Lower lobe of right lung (tissue), 2 donors: ENCODE data around the gene MEGF11. TPM values are rescaled to one million over a fixed set of nuclear protein-coding genes. Genes with fewer than 3 reads are reported as not detected.
"Not testable (repeated sequence)": the region's sequence is repeated elsewhere in the genome, so short reads cannot be mapped to it uniquely, and the experiment has no call there.

ENCODE experiments used
- ATAC-seq, 2 donors: fragments of 200-7000 bp; cut with Tn5 transposase; one replicate each; pipeline ENCODE4 v1.9.1; 2020 to 2022; ENCODE audit warnings: mild to moderate bottlenecking in 2 of 2, moderate library complexity in 2 of 2
- DNase-seq: peaks from one replicate; pipeline ENCODE4 v3.0.0-alpha.2; 2020
- H3K27ac ChIP-seq: fragments of 200-600 bp; one replicate; pipeline ENCODE4 v1.8.0; 2022
- H3K27me3 ChIP-seq: fragments of 200-600 bp; one replicate; pipeline ENCODE4 v1.8.0; 2022; ENCODE audit warnings: low read depth
- H3K36me3 ChIP-seq: fragments of 200-600 bp; one replicate; pipeline ENCODE4 v1.8.0; 2022; ENCODE audit warnings: mild to moderate bottlenecking
- H3K4me1 ChIP-seq: fragments of 200-600 bp; one replicate; pipeline ENCODE4 v1.8.0; 2022
- H3K4me3 ChIP-seq: fragments of 200-600 bp; one replicate; pipeline ENCODE4 v1.8.0; 2022; ENCODE audit warnings: mild to moderate bottlenecking
- H3K9me3 ChIP-seq: fragments of 200-600 bp; one replicate; pipeline ENCODE4 v1.8.0; 2022
- CTCF ChIP-seq: fragments of 200-600 bp; IDR thresholded peaks from one replicate; pipeline ENCODE4 v1.8.0; 2022; ENCODE audit warnings: antibody characterized with exemption, mild to moderate bottlenecking
- intact Hi-C: fragments of 100-400 bp; cut with DNase I; formaldehyde crosslinking; loops from one replicate; pipeline ENCODE4 v1.11.0; 2022
- total RNA-seq: library from RNA; stranded (reverse); fragmentation: NEBNext Ultra II Directional; extraction: Animal tissue kit (Norgen Biotek cat#: 25700); gene quantifications from one replicate; pipeline ENCODE4 v1.2.1, GENCODE V29; 2021
- donor health status: DM: no; HTN: yes; CAD: no; lungs with severe emphysema.

MEGF11 gene
- total RNA-seq, 1 donor from 2014 or later, result not detected

- peak overlapping the region; percentile 91 for H3K27ac ChIP-seq
- ATAC-seq, result no peak
These were observed 384.9 kb downstream of the MEGF11 start for GRCh38 chr15:65868546-65869125.

GRCh38 chr15:65867933-65868332 lies 385.6 kb downstream of the MEGF11 start:
- H3K27ac ChIP-seq, ATAC-seq, H3K36me3 ChIP-seq, H3K27me3 ChIP-seq, H3K4me3 ChIP-seq, DNase-seq, H3K9me3 ChIP-seq, intact Hi-C loops: not testable (repeated sequence)
- H3K4me1 ChIP-seq, result peaks cover 27% of the 10 kb centered on the region

More at GRCh38 chr15:65868546-65869125, 384.9 kb downstream of the MEGF11 start:
- H3K36me3 ChIP-seq, result no peaks in the 10 kb centered on the region
- intact Hi-C loops, result no loop called here
- peaks cover 32% of the 10 kb centered on the region for H3K4me1 ChIP-seq
- no peaks in the 10 kb centered on the region for H3K27me3 ChIP-seq
- peak overlapping the region; percentile 74 for H3K4me3 ChIP-seq
- no peak for DNase-seq
- TF ChIP-seq CTCF, result no peak
- no peaks in the 10 kb centered on the region for H3K9me3 ChIP-seq

- ATAC-seq, result no peak
- no peak for TF ChIP-seq CTCF
- H3K27ac ChIP-seq, result no peak overlapping the region
- no peak overlapping the region for H3K4me3 ChIP-seq
- H3K36me3 ChIP-seq, result no peaks in the 10 kb centered on the region
- no peaks in the 10 kb centered on the region for H3K27me3 ChIP-seq
- DNase-seq, result no peak
- no peaks in the 10 kb centered on the region for H3K9me3 ChIP-seq
- peaks cover 21% of the 10 kb centered on the region for H3K4me1 ChIP-seq
- intact Hi-C loops, result no loop called here
These were observed 386.3 kb downstream of the MEGF11 start for GRCh38 chr15:65867244-65867643.

- no peak for DNase-seq
- TF ChIP-seq CTCF, result no peak
- Histone ChIP-seq H3K36me3 (no peaks in the 10 kb centered on the region), H3K27ac (no peak overlapping the region), H3K9me3 (no peaks in the 10 kb centered on the region), H3K27me3 (no peaks in the 10 kb centered on the region), H3K4me1 (no peaks in the 10 kb centered on the region), H3K4me3 (no peak overlapping the region)
- ATAC-seq, result no peak
- intact Hi-C loops, result no loop called here
These were observed 390.4 kb downstream of the MEGF11 start for GRCh38 chr15:65863106-65863505.

- H3K27me3 ChIP-seq, result no peaks in the 10 kb centered on the region
- H3K4me3 ChIP-seq, result no peak overlapping the region
- H3K36me3 ChIP-seq, result no peaks in the 10 kb centered on the region
- DNase-seq, result no peak
- no peaks in the 10 kb centered on the region for H3K9me3 ChIP-seq
- H3K4me1 ChIP-seq, result no peaks in the 10 kb centered on the region
- peak; percentile 83 to 88 for ATAC-seq
- TF ChIP-seq CTCF, result peak; percentile 34
- H3K27ac ChIP-seq, result no peak overlapping the region
- intact Hi-C loops, result no loop called here
These were observed 390.9 kb downstream of the MEGF11 start for GRCh38 chr15:65862682-65863081.

GRCh38 chr15:65857718-65858402 lies 395.7 kb downstream of the MEGF11 start:
- intact Hi-C loops, result no loop called here
- no peak for TF ChIP-seq CTCF
- no peaks in the 10 kb centered on the region for H3K4me1 ChIP-seq
- H3K36me3 ChIP-seq, result no peaks in the 10 kb centered on the region
- DNase-seq (no peak), ATAC-seq (no peak)
- H3K27me3 ChIP-seq, result no peaks in the 10 kb centered on the region
- no peak overlapping the region for H3K4me3 ChIP-seq
- no peak overlapping the region for H3K27ac ChIP-seq
- no peaks in the 10 kb centered on the region for H3K9me3 ChIP-seq
